AG10803 (cell line): Measurements from ENCODE around the gene OR1I1.

Source experiments
- DNase-seq: peaks from one replicate; pipeline ENCODE4 v3.0.0; 2010; ENCODE audit warnings: low read depth
- H3K4me3 ChIP-seq: 2 replicates; pipeline ENCODE4 v1.5.1; 2011; ENCODE audit warnings: mild to moderate bottlenecking, low read length, control low read depth
- CTCF ChIP-seq: conservative IDR thresholded peaks from 2 replicates; pipeline ENCODE4 v1.5.1; 2011; ENCODE audit warnings: mild to moderate bottlenecking, low read length, control low read depth, inconsistent platforms

The OR1I1 gene

GRCh38 chr19:15138427-15138826 is 56.4 kb downstream of the OR1I1 start:
- no peak for TF ChIP-seq CTCF
- no peak for DNase-seq
- H3K4me3 ChIP-seq: no peak overlapping the region

DNA sequence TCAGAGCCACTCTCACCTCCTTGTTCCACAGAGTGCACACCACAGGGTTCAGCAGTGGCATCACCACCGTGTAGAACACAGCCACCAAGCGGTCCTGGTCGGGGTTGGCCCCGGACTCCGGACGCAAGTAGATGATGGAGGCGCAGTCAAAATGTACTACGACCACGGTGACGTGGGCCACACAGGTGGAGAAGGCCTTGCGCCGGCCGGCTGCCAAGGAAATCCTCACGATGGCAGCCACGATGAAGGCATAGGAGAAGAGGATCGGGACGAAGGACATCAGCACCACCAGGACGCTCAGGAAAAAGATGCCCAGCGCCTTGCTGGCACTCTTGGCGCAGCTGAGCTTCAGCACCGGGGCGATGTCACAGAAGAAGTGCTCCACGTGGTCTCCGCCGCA is 59.1 kb downstream of the OR1I1 start:
- TF ChIP-seq CTCF: no peak
- no peak overlapping the region for H3K4me3 ChIP-seq

DNA sequence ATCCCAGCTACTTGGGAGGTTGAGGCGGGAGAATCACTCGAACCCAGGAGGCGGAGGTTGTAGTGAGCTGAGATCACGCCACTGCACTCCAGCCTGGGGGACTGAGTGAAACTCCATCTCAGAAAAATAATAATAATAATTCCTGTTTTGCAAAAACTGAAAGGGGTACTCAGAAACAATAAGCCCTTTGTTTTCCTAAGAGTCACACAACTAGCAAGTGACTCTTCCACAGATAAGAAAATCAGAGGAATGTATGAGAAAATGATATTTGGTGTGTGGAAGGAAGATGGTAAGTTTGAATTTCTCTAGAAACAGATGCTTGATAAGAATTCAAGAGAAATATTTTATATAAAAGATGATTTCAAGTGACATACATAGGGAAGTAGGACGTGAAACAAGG is 60.3 kb downstream of the OR1I1 start:
- no peak for TF ChIP-seq CTCF
- DNase-seq: no peak
- H3K4me3 ChIP-seq: no peak overlapping the region

More for the DNA sequence above, 59.1 kb downstream of the OR1I1 start:
- DNase-seq: no peak
